HCEC 1CT (cell line): ENCODE data around the gene APOBEC3A.
"Not testable (repeated sequence)": the region's sequence is repeated elsewhere in the genome, so short reads cannot be mapped to it uniquely, and the experiment has no call there.

Source experiments
- DNase-seq: peaks from one replicate; pipeline ENCODE4 v3.0.0-alpha.2; 2017

The APOBEC3A gene

GRCh38 chr22:38960673-38961072 lies 3.3 kb downstream of the APOBEC3A start:
- not testable (repeated sequence) for DNase-seq

- not testable (repeated sequence) for DNase-seq
These were observed 5.9 kb downstream of the APOBEC3A start for GRCh38 chr22:38963291-38963738.

- no peak for DNase-seq
These were observed 6.5 kb downstream of the APOBEC3A start for GRCh38 chr22:38963872-38964271.

- no peak for DNase-seq
These were observed 6.9 kb downstream of the APOBEC3A start for GRCh38 chr22:38964306-38964705.

- no peak for DNase-seq
These were observed 7.6 kb downstream of the APOBEC3A start for GRCh38 chr22:38964989-38965388.

GRCh38 chr22:38965614-38966379 lies 8.4 kb downstream of the APOBEC3A start:
- no peak for DNase-seq

- DNase-seq, result no peak
These were observed 8.9 kb downstream of the APOBEC3A start for GRCh38 chr22:38966380-38966702.

- no peak for DNase-seq
These were observed 9.5 kb downstream of the APOBEC3A start for GRCh38 chr22:38966942-38967341.

GRCh38 chr22:38967451-38968450 lies 10.3 kb downstream of the APOBEC3A start:
- DNase-seq, result no peak

GRCh38 chr22:38968801-38969200 lies 11.4 kb downstream of the APOBEC3A start:
- DNase-seq, result no peak

- DNase-seq, result no peak
These were observed 13.1 kb downstream of the APOBEC3A start for GRCh38 chr22:38970551-38970950.

- DNase-seq, result no peak
These were observed 13.8 kb downstream of the APOBEC3A start for GRCh38 chr22:38971202-38971601.

- no peak for DNase-seq
These were observed 14.4 kb downstream of the APOBEC3A start for GRCh38 chr22:38971791-38972190.

- DNase-seq, result no peak
These were observed 15.1 kb downstream of the APOBEC3A start for GRCh38 chr22:38972558-38972957.

- DNase-seq, result no peak
These were observed 16.1 kb downstream of the APOBEC3A start for GRCh38 chr22:38973289-38974169.

GRCh38 chr22:38974170-38974825 lies 16.9 kb downstream of the APOBEC3A start:
- no peak for DNase-seq

GRCh38 chr22:38974826-38975175 lies 17.4 kb downstream of the APOBEC3A start:
- no peak for DNase-seq

GRCh38 chr22:38977289-38977688 lies 19.9 kb downstream of the APOBEC3A start:
- DNase-seq, result not testable (repeated sequence)

GRCh38 chr22:38980587-38980986 lies 23.2 kb downstream of the APOBEC3A start:
- DNase-seq, result not testable (repeated sequence)

- no peak for DNase-seq
These were observed 23.9 kb downstream of the APOBEC3A start for GRCh38 chr22:38981005-38981991.
